VCaP (cell line): ENCODE results near the gene EIF4G3.
"Not testable (repeated sequence)": the region's sequence is repeated elsewhere in the genome, so short reads cannot be mapped to it uniquely, and the experiment has no call there.

Experiments
- H3K27ac ChIP-seq: fragments of 450-650 bp; 2 replicates; pipeline ENCODE4 v1.5.1; 2017
- TF ChIP-seq, protein P1 (sequence below): fragments of 450-650 bp; conservative IDR thresholded peaks from 2 replicates; pipeline ENCODE4 v1.5.1; 2017; ENCODE audit warnings: mild to moderate bottlenecking, moderate library complexity

EIF4G3 gene

DNA sequence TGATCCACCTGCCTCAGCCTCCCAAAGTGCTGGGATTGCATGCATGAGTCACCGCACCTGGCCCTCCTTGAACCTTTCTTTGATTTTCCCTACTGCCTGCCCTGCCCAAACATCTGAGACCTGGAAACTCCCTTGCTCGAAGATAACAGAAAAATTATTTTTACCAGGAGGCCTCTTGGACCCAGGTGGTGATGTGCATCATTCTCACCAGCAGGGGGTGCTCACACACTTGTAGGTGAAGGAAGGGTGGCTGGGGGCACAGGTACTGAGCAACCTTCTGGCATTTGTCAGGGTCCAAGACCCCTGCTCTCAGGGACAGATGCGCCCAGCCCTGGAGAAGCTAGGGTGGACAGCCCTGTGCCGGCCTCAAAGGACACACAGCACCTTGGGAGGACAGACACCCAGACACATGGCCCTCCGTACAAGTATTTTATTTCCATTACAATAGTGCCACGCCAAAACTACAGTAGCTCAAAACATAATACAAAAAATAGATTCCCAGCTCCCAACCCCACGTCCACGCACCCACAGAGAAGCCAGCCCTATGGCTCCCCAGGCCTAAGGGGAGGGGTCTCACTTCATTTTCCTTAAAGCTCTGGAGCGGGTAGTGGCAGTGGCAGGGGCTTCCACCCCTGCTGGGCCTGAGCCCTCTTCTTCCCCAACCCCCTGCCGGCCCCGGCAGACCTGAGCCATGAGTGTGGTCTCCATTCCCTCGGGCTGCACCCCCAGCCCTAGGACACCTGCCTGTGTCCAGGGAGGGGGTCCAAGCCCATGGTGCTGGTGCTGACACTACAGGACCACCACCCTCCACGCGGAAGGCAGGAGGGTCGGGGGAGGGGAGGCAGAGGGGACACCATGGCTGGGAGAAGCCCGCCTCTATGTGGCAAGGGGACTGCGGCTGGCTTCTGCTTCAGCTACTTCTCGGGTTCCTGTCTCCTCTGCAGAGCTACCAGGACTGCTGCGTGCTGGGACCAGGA lies 40.4 kb upstream of the EIF4G3 start:
- no peak overlapping the region for H3K27ac ChIP-seq

DNA sequence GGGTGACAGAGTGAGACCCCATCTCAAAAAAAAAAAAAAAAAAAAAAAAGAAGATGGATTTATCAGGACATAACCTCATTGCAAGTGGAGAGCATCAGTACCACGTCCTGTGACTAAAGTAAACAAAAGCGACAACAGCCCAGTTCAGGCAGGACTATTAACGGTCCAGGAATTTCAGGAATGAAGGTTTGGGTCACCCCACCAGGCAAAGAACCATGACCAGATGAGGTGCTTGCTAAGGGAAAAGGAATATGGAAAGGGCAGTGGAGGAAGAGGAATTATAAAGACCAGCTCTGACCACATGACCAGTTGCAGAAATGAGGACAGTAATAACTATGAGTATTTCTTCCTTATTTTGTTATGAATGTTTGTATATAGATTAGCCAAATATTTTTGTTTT lies 35.4 kb upstream of the EIF4G3 start:
- TF ChIP-seq, protein P1, sequence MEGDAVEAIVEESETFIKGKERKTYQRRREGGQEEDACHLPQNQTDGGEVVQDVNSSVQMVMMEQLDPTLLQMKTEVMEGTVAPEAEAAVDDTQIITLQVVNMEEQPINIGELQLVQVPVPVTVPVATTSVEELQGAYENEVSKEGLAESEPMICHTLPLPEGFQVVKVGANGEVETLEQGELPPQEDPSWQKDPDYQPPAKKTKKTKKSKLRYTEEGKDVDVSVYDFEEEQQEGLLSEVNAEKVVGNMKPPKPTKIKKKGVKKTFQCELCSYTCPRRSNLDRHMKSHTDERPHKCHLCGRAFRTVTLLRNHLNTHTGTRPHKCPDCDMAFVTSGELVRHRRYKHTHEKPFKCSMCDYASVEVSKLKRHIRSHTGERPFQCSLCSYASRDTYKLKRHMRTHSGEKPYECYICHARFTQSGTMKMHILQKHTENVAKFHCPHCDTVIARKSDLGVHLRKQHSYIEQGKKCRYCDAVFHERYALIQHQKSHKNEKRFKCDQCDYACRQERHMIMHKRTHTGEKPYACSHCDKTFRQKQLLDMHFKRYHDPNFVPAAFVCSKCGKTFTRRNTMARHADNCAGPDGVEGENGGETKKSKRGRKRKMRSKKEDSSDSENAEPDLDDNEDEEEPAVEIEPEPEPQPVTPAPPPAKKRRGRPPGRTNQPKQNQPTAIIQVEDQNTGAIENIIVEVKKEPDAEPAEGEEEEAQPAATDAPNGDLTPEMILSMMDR = no peak
- no peak overlapping the region for H3K27ac ChIP-seq

More for the DNA sequence above, 40.4 kb upstream of the EIF4G3 start:
- TF ChIP-seq, protein P1 = peak; percentile 73

DNA sequence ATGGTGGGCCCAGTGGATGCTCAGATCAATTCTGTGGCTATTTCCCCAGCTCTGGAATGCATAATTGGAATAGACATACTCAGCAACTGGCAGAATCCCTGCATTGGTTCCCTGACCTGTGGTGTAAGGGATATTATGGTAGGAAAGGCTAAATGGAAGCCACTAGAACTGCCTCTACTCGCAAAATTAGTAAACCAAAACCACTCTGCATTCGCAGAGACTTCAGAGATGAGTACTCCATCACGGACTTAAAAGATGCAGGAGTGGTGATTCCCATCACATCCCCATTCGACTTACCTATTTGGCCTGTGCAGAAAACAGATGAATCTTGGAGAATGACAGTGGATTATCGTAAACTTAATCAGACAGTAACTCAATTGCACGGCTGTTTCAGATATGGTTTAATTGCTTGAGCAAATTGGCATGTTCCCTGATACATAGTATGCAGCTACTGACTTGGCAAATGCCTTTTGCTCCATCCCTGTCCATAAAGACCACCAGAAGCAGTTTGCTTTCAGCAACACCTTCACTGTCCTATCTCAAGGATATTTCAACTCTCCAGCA lies 31.5 kb upstream of the EIF4G3 start:
- H3K27ac ChIP-seq = not testable (repeated sequence)

DNA sequence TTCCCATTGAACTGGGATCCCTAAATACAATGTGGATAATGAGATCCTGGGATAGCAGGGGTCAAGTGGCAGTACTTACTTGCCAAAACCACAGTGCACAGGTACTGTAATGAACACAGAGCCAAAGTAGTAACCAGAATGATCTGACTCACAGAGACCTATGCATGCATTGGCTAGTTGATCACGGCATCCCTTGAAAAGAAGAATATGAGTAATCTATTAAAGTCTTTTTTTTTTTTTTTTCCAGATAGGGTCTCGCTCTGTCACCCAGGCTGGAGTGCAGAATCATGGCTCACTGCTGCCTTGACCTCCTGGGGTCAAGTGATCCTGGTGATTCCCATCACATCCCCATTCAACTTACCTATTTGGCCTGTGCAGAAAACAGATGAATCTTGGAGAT lies 29.4 kb upstream of the EIF4G3 start:
- no peak overlapping the region for H3K27ac ChIP-seq
- TF ChIP-seq, protein P1 = no peak

DNA sequence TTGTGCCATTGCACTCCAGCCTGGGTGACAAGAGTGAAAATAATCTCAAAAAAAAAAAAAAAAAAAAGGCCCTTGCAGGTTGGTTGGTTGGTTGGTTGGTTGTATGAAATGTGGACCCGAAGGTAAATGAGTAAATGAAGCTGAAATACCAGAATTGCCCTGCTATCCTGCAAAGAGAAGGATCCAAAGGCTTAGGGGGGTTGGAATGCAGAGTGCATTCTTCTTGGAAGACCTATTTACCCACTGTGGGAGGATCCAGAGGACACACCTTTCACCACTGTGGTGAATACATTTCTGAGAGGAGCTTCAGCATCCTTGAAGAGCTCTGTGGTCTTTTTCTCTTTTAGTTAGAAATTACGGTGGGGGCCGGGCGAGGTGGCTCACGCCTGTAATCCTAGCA lies 28.7 kb upstream of the EIF4G3 start:
- H3K27ac ChIP-seq = no peak overlapping the region
- TF ChIP-seq, protein P1 = no peak

DNA sequence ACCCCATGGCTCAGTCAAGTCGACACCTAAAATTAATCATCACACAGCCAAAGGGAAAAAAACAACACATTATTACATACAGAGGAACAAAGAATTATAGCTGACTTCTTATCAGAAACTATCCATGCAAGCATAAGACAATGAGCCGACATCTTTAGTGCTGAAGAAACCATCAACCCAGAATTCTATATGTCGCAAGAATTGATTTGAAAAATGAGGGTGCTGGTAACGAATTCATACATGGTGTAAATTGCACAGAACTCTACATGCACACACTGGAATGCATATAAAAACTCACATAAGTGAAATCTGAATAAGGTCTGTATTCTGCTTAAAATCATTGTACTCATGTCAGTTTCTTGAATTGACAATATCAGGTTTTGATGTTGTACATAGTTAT lies 25.0 kb upstream of the EIF4G3 start:
- H3K27ac ChIP-seq = no peak overlapping the region
- TF ChIP-seq, protein P1 = no peak

DNA sequence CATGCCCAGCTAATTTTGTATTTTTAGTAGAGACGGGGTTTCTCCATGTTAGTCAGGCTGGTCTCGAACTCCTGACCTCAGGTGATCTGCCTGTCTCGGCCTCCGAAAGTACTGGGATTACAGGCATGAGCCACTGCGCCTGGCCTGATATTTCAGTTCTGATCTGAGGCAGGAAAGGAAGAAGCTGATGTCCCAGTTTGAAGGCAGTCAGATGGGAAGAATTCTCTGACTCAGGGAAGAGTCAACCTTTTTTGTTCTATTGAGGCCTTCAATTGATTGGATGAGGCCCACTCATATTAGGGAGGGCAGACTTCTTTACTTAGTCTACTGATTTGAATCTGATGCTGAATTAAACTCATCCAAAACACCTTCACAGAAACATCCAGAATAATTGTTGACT lies 24.5 kb upstream of the EIF4G3 start:
- not testable (repeated sequence) for H3K27ac ChIP-seq

DNA sequence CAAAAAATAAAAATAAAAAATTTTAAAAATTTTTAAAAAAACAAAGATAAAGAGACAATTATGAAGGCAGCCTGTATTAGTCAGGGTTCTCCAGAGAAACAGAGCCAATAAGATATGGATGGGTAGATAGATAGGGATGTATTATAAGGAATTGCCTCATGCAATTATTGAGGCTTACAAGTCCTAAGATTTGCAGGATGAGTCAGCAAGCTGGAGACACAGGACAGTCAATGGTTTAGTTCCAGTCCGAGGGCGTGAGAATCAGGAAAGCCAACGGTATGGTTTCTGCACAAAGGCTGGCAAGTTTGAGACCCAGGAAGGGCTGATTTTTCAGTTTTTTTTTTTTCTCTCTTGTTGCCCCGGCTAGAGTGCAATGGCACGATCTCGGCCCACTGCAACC lies 24.1 kb upstream of the EIF4G3 start:
- H3K27ac ChIP-seq = no peak overlapping the region
- TF ChIP-seq, protein P1 = no peak
